GM13977 (cell line): Measurements from ENCODE around the gene QRSL1.

Experiments
- DNase-seq: peaks from one replicate; pipeline ENCODE4 v3.0.0; 2012; ENCODE audit warnings: low spot score
- CTCF ChIP-seq: IDR thresholded peaks from 2 replicates; pipeline ENCODE4 v1.5.1; 2012; ENCODE audit warnings: mild to moderate bottlenecking, control low read depth; ENCODE audit not compliant: insufficient read depth; ENCODE audit errors: extremely low read depth, missing control alignments
- in situ Hi-C: fragments of 300-500 bp; cut with MboI; formaldehyde crosslinking; loops from one replicate; pipeline ENCODE4 v1.12.0; 2022; ENCODE audit warnings: low sequenced_read_pairs, low pct_unique_long_range_greater_than_20kb, mixed read lengths, inconsistent platforms; ENCODE audit not compliant: unreplicated experiment

Gene QRSL1

GRCh38 chr6:106642476-106642875 lies 13.1 kb downstream of the QRSL1 start:
- DNase-seq, result no peak
- TF ChIP-seq CTCF, result no peak
- in situ Hi-C loops, result no loop called here

GRCh38 chr6:106643061-106643460 lies 13.7 kb downstream of the QRSL1 start:
- no peak for DNase-seq
- TF ChIP-seq CTCF, result no peak
- in situ Hi-C loops, result no loop called here

- in situ Hi-C loops, result no loop called here
- no peak for TF ChIP-seq CTCF
- no peak for DNase-seq
Observed at GRCh38 chr6:106648651-106649308, 19.4 kb downstream of the QRSL1 start.

- TF ChIP-seq CTCF, result no peak
- in situ Hi-C loops, result no loop called here
- no peak for DNase-seq
Observed at GRCh38 chr6:106658469-106658868, 29.1 kb downstream of the QRSL1 start.

GRCh38 chr6:106659859-106660258 lies 30.5 kb downstream of the QRSL1 start:
- DNase-seq, result no peak
- in situ Hi-C loops, result no loop called here
- TF ChIP-seq CTCF, result no peak

- no peak for TF ChIP-seq CTCF
- no peak for DNase-seq
- in situ Hi-C loops, result no loop called here
Observed at GRCh38 chr6:106662458-106662857, 33.1 kb downstream of the QRSL1 start.
